OCI-LY7 (cell line): ENCODE results near the gene NRP1. TPM values are rescaled to one million over a fixed set of nuclear protein-coding genes. Genes with fewer than 3 reads are reported as not detected.

Experiments used
- BruUV-seq: library from RNA; stranded (reverse); fragments of 400-500 nt; replicated peaks from 2 replicates; lab custom pipeline; 2021; lab: Mats Ljungman, UMichigan
- CTCF ChIA-PET: fragments of 300-600 bp; sonication (Branson Sonifier 250); formaldehyde crosslinking; loops from one replicate; lab custom pipeline; 2022; ENCODE audit warnings: antibody characterized with exemption; ENCODE audit not compliant: unreplicated experiment; lab: Charles Lee
- POLR2A ChIA-PET: fragments of 300-600 bp; sonication (Branson Sonifier 250); formaldehyde crosslinking; loops from one replicate; lab custom pipeline; 2022; ENCODE audit warnings: antibody characterized with exemption; lab: Charles Lee
- DNase-seq: peaks from one replicate; pipeline ENCODE4 v3.0.0-alpha.2; 2015; ENCODE audit warnings: low spot score
- H2AFZ ChIP-seq: fragments of 200-600 bp; sonication (generic), shearing (Covaris generic); 2 replicates; pipeline ENCODE4 v1.6.1; 2014; ENCODE audit warnings: mild to moderate bottlenecking, antibody characterized with exemption, low read length, moderate library complexity
- H3K27ac ChIP-seq: fragments of 200-600 bp; sonication (generic); 2 replicates; pipeline ENCODE4 v1.5.1; 2014; ENCODE audit warnings: mixed run types, low read depth, mild to moderate bottlenecking, moderate library complexity, low read length, inconsistent platforms; ENCODE audit not compliant: poor library complexity, severe bottlenecking
- H3K36me3 ChIP-seq: fragments of 200-600 bp; sonication (generic); 2 replicates; pipeline ENCODE4 v1.6.1; 2014; ENCODE audit warnings: mild to moderate bottlenecking, antibody characterized with exemption, low read length, moderate library complexity, mixed read lengths; ENCODE audit not compliant: insufficient read depth
- H3K4me1 ChIP-seq: fragments of 200-600 bp; sonication (generic); 2 replicates; pipeline ENCODE4 v1.5.1; 2014; ENCODE audit warnings: mild to moderate bottlenecking, low read length; ENCODE audit not compliant: insufficient read depth, poor library complexity, severe bottlenecking
- H3K4me2 ChIP-seq: fragments of 200-600 bp; sonication (generic); 2 replicates; pipeline ENCODE4 v1.6.1; 2014; ENCODE audit warnings: mild to moderate bottlenecking, low read length
- H3K4me3 ChIP-seq: fragments of 200-600 bp; sonication (generic); 2 replicates; pipeline ENCODE4 v1.5.1; 2014; ENCODE audit warnings: mild to moderate bottlenecking, low read depth, low read length; ENCODE audit not compliant: poor library complexity, severe bottlenecking
- H3K79me2 ChIP-seq: fragments of 200-600 bp; sonication (generic); 2 replicates; pipeline ENCODE4 v1.6.1; 2016; ENCODE audit warnings: low read depth, mild to moderate bottlenecking, low read length, moderate library complexity, mixed read lengths; ENCODE audit not compliant: insufficient read depth
- H3K9me2 ChIP-seq: fragments of 200-600 bp; sonication (generic); 2 replicates; pipeline ENCODE4 v1.6.1; 2016; ENCODE audit warnings: mild to moderate bottlenecking, low read length, mixed read lengths; ENCODE audit not compliant: insufficient read depth
- H3K9me3 ChIP-seq: fragments of 200-600 bp; sonication (generic); 2 replicates; pipeline ENCODE4 v1.6.1; 2014; ENCODE audit warnings: mild to moderate bottlenecking, mixed run types, low read length, mixed read lengths
- H4K20me1 ChIP-seq: fragments of 200-600 bp; sonication (generic); 2 replicates; pipeline ENCODE4 v1.6.1; 2014; ENCODE audit warnings: mild to moderate bottlenecking, antibody characterized with exemption, low read length, moderate library complexity, mixed read lengths; ENCODE audit not compliant: insufficient read depth
- CTCF ChIP-seq: fragments of 200-600 bp; sonication (generic); conservative IDR thresholded peaks from 2 replicates; pipeline ENCODE4 v1.5.1; 2014; ENCODE audit warnings: mild to moderate bottlenecking, antibody characterized with exemption, low read length, moderate library complexity, mixed read lengths
- EZH2phosphoT487 ChIP-seq: fragments of 200-600 bp; sonication (generic); IDR thresholded peaks from 2 replicates; pipeline ENCODE4 v1.6.1; 2018; ENCODE audit warnings: low read depth, borderline replicate concordance, mild to moderate bottlenecking, mixed run types, antibody characterized with exemption, low read length, moderate library complexity, mixed read lengths
- intact Hi-C: fragments of 100-400 bp; cut with micrococcal nuclease; formaldehyde crosslinking; loops from one replicate; pipeline ENCODE4 v1.10.0; 2022; ENCODE audit not compliant: unreplicated experiment
- total RNA-seq, 2 experiments: library from RNA; depleted of rRNA in 1 of 2; stranded (reverse); fragments of >200 nt in 1 of 2; shearing (Covaris generic) in 1 of 2; gene quantifications; 2 replicates each; pipeline ENCODE4 v1.2.3, GENCODE V29; 2014 to 2022

NRP1 gene
- total RNA-seq, 2 experiments from 2014 or later: not detected

- ChIA-PET POLR2A (no interaction called here), CTCF (no interaction called here)
- H3K27ac ChIP-seq: no peak overlapping the region
- TF ChIP-seq EZH2phosphoT487 (no peak), CTCF (no peak)
- no peaks in the 10 kb centered on the region for H3K9me3 ChIP-seq
- no peak overlapping the region for H3K4me2 ChIP-seq
- no peaks in the 10 kb centered on the region for H3K36me3 ChIP-seq
- BruUV-seq: no TSS peak
- no peaks in the 10 kb centered on the region for H3K9me2 ChIP-seq
- H3K4me1 ChIP-seq: no peaks in the 10 kb centered on the region
- no peak for DNase-seq
- no peak overlapping the region for H2AFZ ChIP-seq
- no peaks in the 10 kb centered on the region for H4K20me1 ChIP-seq
- no peaks in the 10 kb centered on the region for H3K79me2 ChIP-seq
- intact Hi-C loops: no loop called here
- H3K4me3 ChIP-seq: no peak overlapping the region
Observed at GRCh38 chr10:33371234-33371633, 36.8 kb upstream of the NRP1 start.

GRCh38 chr10:33370434-33370930 lies 36.0 kb upstream of the NRP1 start:
- Histone ChIP-seq H3K4me1 (no peaks in the 10 kb centered on the region), H4K20me1 (no peaks in the 10 kb centered on the region), H3K4me2 (no peak overlapping the region), H3K9me2 (no peaks in the 10 kb centered on the region), H3K27ac (no peak overlapping the region), H3K36me3 (no peaks in the 10 kb centered on the region), H3K79me2 (no peaks in the 10 kb centered on the region), H3K9me3 (no peaks in the 10 kb centered on the region), H2AFZ (no peak overlapping the region), H3K4me3 (no peak overlapping the region)
- intact Hi-C loops: no loop called here
- no peak for TF ChIP-seq CTCF
- TF ChIP-seq EZH2phosphoT487: no peak
- CTCF ChIA-PET: no interaction called here
- POLR2A ChIA-PET: no interaction called here
- BruUV-seq: no TSS peak
- no peak for DNase-seq

- Histone ChIP-seq H4K20me1 (no peaks in the 10 kb centered on the region), H3K4me1 (no peaks in the 10 kb centered on the region), H3K9me2 (no peaks in the 10 kb centered on the region), H3K27ac (no peak overlapping the region), H2AFZ (no peak overlapping the region), H3K4me3 (no peak overlapping the region), H3K4me2 (no peak overlapping the region), H3K36me3 (no peaks in the 10 kb centered on the region), H3K79me2 (no peaks in the 10 kb centered on the region), H3K9me3 (no peaks in the 10 kb centered on the region)
- CTCF ChIA-PET: no interaction called here
- POLR2A ChIA-PET: no interaction called here
- TF ChIP-seq CTCF (no peak), EZH2phosphoT487 (no peak)
- intact Hi-C loops: no loop called here
- no peak for DNase-seq
- no TSS peak for BruUV-seq
Observed at GRCh38 chr10:33368086-33368485, 33.6 kb upstream of the NRP1 start.
